ENCODE data around the gene TIMP2.

Gene TIMP2

DNA sequence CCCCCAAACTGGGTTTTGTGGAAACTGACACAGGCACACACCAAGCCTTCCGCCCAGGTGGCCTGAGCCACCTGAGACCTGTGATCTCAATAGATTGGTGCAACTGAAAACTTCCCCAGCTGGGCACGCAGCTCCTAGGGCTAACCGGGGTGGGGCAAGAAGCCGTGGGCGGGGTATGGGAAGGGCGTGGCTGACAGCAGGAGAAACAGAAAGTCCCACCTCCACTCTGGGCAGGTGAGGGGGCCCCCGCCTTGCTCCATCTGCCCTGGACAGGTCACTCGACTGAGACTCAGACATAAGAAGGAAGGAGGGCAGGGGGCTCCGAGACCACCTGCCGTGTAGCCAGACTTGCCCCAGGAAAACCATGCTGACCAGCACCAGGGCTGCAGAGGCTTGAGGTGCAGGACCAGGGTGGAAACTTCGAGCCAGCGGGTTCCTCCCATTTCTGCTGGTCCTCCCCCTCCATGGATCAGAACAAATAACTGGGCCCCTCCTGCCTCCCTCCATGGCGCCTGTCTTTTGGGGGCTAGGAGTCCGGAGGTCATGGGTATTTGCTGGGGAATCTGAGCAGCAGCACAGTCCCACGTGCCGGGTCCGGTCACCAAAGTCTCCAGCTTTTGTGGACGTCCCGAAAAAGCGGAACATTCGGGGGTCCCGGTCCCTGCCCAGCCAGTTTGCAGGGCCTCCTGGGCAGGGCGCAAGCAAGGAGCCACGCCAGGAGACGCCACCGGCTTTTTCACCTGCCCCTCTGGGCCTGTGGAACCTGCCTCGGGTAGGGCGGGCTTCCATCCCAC, 1.3 kb downstream of the TIMP2 start:
- DNase-seq (ENCODE audit: low read depth) = no peak
- TF ChIP-seq, protein P1, sequence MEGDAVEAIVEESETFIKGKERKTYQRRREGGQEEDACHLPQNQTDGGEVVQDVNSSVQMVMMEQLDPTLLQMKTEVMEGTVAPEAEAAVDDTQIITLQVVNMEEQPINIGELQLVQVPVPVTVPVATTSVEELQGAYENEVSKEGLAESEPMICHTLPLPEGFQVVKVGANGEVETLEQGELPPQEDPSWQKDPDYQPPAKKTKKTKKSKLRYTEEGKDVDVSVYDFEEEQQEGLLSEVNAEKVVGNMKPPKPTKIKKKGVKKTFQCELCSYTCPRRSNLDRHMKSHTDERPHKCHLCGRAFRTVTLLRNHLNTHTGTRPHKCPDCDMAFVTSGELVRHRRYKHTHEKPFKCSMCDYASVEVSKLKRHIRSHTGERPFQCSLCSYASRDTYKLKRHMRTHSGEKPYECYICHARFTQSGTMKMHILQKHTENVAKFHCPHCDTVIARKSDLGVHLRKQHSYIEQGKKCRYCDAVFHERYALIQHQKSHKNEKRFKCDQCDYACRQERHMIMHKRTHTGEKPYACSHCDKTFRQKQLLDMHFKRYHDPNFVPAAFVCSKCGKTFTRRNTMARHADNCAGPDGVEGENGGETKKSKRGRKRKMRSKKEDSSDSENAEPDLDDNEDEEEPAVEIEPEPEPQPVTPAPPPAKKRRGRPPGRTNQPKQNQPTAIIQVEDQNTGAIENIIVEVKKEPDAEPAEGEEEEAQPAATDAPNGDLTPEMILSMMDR (IDR thresholded peaks at IDR 0.05; ENCODE audit: low read depth, low read length, missing control alignments) = no peak
- peak overlapping the region; percentile 89 for H3K4me3 ChIP-seq (ENCODE audit: low read depth, low read length)
- in situ Hi-C loops (cut with HindIII; ENCODE audit: low sequenced_read_pairs) = no loop called here

DNA sequence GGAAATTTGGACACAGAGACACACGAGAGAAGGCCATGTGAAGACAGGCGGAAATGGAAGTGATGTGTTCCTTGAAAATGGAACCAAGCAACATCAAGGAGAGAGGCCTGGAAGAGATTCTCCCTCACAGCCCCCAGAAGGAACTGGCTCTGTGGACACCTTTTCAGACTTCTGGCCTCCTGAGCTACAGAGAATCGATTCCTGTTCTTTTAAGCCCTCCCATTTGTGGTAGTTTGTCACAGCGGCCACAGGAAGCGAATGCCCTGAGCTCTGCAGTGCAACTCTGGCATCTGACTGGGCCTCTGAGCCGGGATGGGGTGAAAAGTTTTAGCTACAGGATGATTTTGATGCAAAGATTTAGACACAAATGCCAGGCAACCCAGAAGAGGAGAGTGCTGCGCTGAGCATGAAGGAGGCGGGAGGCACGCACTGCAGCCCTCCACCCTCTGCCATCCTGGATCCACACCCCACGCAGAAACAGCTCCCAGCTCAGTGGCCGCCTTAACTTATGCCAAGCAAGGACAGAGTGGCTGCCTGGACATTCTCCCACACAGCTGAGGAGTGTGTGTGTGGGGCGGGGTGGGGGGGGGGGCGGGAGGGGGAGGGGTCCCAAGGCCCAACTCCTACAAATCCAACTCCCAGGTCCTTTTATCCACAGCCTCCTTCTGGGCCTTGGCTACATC, 2.2 kb downstream of the TIMP2 start:
- TF ChIP-seq, protein P1 (IDR thresholded peaks at IDR 0.05; ENCODE audit: low read depth, low read length, missing control alignments) = no peak
- H3K4me3 ChIP-seq (ENCODE audit: low read depth, low read length) = peak overlapping the region; percentile 89
- DNase-seq (ENCODE audit: low read depth) = no peak
- in situ Hi-C loops (cut with HindIII; ENCODE audit: low sequenced_read_pairs) = no loop called here

DNA sequence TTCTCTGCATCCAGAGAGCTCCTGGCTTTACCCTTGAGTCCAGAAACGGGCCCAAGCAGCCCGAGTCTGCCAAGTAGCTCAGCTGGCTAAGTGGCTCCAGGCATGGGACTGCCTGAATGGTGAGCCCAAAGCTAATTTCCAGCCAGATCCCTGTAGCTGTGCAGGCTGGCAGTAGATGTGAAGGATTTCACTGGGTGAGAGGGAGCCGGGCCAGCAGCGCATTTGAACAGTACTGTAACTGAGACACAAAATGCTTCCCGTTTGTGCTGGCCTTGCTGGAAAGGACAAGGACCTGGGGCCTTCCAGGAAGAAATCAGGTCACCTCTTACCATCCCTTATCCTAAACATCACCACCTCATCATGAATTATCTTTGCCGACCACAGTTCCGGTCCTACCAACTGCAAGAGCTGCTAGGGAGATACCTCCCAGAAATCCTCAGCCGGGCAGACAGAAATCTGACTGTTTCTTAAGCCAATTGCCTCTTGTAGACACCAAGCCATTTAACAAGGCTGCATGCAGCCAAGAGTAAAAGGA, 3.7 kb downstream of the TIMP2 start:
- no peak for DNase-seq (ENCODE audit: low read depth)
- TF ChIP-seq, protein P1 (IDR thresholded peaks at IDR 0.05; ENCODE audit: low read depth, low read length, missing control alignments) = no peak
- in situ Hi-C loops (cut with HindIII; ENCODE audit: low sequenced_read_pairs) = no loop called here
- H3K4me3 ChIP-seq (ENCODE audit: low read depth, low read length) = peak overlapping the region; percentile 25

DNA sequence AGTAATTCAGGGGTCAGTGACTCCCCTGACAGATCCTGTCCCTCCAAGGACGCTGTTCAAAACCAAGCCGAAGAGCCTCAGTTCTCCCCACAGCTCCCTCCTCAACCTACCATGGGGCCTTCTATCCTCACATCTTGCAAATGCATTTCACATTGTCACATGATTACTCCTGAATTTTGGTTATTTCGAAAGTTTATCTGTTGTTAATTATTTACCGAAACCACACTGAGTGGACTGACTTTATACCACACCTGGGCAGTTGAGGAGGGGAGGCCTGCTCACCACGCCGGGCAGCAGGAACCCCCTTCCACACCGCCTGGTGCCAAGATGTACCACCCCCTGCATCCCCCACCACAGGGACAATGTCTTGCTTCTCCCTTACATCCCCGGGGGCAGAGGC, 4.7 kb downstream of the TIMP2 start:
- in situ Hi-C loops (cut with HindIII; ENCODE audit: low sequenced_read_pairs) = no loop called here
- no peak overlapping the region for H3K4me3 ChIP-seq (ENCODE audit: low read depth, low read length)
- no peak for DNase-seq (ENCODE audit: low read depth)
- TF ChIP-seq, protein P1 (IDR thresholded peaks at IDR 0.05; ENCODE audit: low read depth, low read length, missing control alignments) = no peak

DNA sequence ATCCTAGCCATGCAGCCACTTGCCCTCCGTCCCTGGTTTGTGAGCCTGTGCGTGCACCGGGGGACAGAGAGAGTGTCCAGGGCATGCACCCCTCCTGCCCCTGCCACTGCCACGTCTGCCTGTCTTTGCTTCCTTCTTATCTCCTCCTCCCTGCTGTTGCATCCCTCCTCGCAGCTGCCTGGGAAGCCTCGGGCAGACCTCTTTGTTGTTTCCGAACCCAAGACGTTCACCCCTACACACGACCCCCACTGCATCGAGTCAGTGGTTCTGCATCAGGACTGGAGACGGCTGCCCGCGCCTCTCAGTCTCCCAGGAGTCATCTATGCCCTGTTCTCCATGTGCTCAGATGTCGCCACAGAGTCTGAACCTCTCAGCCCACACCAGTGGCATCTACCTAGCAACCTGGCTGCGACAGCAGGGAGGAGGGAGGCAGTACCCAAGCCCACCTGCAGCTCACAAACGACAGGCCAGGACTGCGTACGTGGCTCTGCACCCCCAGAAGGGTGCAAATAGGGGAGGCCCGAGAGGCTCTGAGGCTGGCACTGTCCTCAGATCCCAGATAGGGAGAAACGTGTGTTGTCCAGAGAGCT, 5.2 kb downstream of the TIMP2 start:
- TF ChIP-seq, protein P1 (IDR thresholded peaks at IDR 0.05; ENCODE audit: low read depth, low read length, missing control alignments) = no peak
- in situ Hi-C loops (cut with HindIII; ENCODE audit: low sequenced_read_pairs) = no loop called here
- no peak overlapping the region for H3K4me3 ChIP-seq (ENCODE audit: low read depth, low read length)
- DNase-seq (ENCODE audit: low read depth) = no peak

DNA sequence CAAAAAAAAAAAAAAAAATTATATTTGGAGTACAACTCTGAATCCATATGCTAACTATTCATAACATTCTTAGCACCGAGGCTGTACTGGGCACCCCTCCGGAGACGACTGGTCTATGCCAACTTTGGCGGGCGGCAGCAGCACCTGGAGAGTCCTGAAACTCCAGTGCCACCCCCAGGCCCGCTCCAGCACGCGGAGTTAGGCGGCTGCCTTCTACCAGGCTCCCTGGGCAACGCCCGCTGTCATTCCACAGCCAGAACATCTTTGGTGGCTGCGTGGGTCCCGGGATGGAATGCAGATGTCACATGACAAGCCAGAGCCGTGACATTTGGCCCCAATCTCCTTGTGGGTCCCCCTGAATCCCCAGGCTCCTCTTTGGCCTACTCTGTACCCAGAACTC, 6.2 kb downstream of the TIMP2 start:
- no peak overlapping the region for H3K4me3 ChIP-seq (ENCODE audit: low read depth, low read length)
- in situ Hi-C loops (cut with HindIII; ENCODE audit: low sequenced_read_pairs) = no loop called here
- no peak for DNase-seq (ENCODE audit: low read depth)
- TF ChIP-seq, protein P1 (IDR thresholded peaks at IDR 0.05; ENCODE audit: low read depth, low read length, missing control alignments) = no peak
